IPS DF 19.7 (cell line): ENCODE measurements around the gene ZNF562.

Experiments
- DNase-seq: peaks from one replicate; pipeline ENCODE4 v3.0.0-alpha.2; 2013; ENCODE audit warnings: low read depth, low spot score

ZNF562 gene

DNA sequence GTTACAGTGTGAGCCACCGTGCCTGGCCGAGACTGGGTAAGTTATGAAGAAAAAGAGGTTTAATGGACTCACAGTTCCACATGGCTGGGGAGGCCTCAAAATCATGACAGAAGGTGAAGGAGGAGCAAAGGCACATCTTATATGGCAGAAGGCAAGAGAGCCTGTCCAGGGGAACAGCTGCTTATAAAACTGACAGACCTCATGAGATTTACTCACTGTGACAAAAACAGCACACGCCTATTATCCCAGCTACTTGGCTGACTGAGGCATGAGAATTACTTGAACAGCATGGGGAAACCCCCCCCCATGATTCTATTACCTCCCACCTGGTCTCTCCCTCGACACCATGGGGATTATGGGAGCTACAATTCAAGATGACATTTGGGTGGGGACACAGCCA, 30.4 kb downstream of the ZNF562 start:
- DNase-seq, result no peak

DNA sequence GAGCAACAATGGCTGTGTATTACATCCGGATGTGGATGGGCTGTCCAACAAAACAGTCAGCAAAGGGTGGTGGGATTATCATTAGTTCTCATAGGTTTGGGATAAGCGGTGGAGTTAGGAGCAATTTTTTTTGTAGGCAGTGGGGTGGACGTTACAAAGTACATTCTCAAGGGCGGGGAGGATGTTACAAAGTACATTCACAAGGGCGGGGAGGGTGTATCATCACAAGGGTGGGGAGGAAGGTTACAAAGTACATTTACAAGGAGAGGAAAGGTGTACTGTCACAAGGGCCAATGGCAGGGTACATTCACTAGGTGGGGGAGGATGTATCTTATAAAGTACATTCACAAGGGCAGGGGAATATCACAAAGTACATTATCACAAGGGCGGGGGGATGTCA, 33.1 kb downstream of the ZNF562 start:
- no peak for DNase-seq

DNA sequence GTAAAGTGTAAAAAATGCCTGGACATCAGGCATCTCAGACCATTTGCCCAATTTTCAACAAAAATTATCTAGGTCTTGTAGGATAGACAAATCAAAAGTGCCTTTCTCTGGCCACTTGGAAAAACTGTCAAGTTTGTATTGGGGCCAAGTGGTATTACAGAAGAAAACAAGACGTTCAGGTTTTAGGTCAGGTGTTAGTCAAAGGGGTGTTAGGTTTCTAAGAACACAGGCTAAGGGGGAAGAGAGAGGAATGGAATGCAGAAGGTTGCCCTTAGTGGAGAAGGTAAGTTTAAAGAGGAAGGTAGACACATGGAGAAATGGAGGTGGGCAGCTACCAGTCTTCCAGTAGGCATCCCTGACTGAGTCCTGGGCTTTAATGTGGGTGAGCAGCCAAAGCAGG, 33.9 kb downstream of the ZNF562 start:
- no peak for DNase-seq

DNA sequence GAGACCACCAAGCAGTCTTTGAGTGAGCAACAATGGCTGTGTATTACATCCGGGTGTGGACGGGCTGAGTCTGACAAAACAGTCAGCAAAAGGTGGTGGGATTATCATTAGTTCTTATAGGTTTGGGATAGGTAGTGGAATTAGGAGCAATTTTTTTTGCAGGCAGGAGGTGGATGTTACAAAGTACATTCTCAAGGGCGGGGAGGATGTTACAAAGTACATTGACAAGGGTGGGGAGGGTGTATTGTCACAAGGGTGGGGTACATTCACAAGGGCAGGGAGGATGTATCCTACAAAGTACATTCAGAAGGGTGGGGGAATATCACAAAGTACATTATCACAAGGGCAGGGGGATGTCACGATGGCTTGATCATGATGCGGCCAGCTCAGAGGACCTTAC, 38.9 kb downstream of the ZNF562 start:
- DNase-seq, result no peak

DNA sequence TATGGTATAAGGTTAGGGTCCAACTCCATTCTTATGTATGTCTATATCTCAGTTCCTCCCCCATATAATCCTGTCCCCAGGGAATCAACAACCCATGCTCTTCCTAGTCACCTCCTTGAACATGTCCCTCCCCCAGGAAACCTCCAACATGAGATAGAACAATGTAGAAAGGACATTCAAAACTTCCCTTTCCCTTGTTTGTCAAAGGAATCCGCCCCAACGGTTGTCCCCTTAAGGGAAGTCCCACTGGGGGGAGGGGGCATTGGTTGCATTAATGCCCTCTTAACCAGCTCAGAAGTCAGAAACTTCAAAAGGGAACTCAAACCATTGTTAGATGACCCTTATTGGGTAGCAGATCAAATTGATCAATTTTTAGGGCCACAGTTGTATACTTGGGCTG, 47.0 kb downstream of the ZNF562 start:
- DNase-seq, result no peak

DNA sequence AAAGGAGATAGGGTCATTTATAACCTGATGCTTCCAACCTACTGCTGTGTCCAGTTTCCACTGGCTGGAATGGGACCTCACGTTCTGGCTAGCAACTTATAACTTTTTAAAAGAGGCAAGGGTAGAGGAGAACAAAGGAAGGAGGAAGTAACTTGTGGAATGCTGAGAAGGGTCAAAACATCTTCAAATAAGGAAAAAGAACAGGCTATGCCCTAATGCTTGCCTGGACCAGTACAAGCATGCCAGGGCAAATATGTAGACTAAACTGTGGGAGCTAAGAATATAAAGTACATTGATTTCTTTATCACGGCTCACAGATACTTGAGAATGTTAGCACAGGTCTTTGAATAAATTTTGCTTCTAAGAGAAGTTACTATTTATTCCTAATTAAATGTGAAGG, 52.4 kb downstream of the ZNF562 start:
- no peak for DNase-seq

DNA sequence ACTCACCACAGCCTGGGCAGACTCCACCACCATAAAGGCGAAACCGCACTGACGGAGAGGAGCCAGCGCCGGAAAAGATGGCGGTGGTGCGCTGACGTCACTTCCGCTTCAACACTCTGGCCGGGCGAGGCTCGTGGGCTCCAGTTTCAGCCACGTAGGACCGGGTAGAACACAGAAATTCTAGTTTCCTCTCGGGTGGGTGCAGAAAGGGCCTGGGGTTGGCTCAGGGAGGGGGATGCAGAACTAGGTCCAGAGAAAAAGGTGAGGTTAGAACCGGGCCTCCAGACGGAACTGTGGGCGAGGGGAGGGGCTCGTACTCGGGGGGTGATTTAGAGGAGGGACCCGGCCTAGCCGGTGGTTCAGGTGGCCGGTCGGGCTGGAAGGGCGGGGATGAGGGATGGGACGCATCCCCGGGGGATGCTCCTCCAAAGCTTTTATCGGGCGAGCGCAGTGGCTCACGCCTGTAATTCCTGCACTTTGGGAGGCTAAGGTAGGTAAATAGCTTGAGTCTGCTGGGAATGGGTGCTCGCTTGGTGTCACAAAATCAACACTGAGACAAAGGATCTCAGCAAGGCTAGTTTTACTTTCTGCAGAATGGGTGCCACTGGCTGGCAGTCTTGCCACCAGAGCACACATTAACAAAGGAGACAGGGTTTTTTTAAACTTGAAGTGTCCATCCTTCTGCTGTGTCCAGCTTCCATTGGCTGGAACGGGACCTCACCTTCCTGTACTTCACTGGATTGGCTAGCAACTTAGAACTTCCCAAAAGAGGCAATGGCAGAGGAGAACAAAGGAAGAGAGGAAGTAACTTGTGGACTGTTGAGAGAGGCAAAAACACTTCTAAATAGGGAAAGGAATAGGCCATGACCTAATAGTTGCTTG, 53.5 kb downstream of the ZNF562 start, which contains the start of gene ZNF561:
TSS of gene ZNF561 (minus strand) at position 77 of the 882 bp plus-strand sequence. CDS start 1,776 bp downstream, outside the sequence.
- DNase-seq, result peak; percentile 71

DNA sequence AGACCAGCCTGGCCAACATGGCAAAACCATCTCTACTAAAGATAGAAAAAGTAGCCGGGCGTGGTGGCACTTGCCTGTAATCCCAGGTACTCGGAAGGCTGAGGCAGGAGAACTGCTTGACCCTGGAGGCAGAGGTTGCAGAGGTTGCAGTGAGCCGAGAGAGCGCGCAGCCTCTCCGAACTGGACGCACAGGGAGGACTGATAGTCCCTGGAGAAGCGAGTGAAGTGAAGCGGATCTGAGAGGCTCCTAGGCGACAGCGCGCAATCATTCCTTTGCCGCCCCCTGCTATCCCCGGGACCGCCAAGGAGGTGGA, 54.1 kb downstream of the ZNF562 start:
- DNase-seq, result no peak

DNA sequence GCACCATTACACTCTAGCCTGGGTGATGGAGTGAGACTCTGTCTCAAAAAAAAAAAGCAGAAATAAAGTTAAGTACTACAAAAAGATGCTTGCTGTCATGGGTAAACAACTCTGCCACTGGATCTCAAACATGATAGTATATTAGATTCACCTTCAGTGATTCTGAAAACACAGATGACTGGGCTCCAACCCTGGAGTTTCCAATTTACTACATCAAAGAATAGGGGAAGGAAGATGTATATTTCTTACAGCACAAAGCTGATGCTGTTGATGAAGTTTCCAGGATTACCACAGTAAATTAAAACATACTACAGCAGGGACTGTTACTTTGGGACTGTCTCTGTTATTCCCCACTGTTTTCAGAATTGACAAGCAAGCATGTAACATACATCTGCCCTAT, 59.1 kb downstream of the ZNF562 start:
- no peak for DNase-seq

DNA sequence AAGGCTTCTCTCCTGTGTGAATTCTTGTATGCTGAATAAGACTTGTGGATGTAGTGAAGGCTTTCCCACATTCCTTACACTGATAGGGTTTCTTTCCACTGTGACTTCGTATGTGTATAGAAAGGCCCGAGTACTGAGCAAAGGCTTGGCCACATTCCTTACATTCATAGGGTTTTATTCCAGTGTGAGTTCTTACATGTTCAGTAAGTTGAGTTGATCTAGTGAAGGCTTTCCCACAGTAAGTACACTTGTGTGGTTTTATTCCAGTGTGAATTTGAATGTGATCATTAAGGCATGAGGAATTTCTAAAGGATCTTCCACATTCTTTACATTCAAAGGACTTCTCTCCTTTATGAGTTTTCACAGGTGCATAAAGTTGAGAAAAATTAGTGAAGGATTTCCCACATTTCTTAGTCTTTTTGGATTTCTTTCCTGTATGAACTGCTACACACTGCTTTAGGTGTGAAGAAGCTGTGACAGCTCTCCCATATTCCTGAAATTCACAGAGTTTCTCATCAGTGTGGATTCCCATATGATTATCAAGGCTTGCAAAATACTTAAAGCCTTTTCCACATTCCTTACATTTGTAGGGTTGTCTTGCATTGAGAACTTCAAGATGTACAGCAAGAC, 64.3 kb downstream of the ZNF562 start:
- DNase-seq, result no peak

DNA sequence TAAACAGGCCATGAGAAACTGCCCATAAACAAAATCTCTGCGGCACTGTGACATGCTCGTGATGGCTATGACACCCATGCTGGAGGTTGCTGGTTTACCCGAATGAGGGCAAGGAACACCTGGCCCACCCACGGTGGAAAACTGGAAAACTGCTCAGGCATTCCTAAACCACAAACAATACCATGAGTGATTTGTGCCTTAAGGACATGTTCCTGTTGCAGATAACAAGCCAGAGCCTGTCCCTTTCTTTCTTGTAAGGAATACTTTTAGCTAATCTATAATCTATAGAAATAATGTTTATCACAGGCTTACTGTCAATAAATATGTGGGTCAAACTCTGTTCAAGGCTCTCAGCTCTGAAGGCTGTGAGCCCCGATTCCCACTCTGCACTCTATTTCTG, 66.0 kb downstream of the ZNF562 start:
- DNase-seq, result no peak

DNA sequence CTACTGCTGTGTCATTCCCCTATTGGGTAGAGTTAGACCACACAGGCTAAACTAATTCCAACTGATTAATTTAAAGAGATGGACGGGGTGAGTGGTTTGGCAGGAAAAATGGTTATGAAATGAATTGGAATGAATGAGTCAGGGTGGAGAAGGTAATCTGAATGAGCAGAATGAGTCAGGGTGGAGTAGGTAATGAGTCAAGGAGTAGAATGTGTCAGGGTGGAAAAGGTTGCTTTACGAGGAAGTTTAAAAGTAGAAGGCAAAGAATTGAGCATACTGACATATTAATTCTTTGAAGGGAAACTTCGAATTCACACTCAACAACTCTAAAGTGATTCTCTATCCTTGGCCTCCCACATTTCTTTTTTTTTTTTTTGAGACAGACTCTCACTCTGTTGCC, 77.9 kb downstream of the ZNF562 start:
- DNase-seq, result no peak
